ENCODE data around the gene RBPJL. TPM values are rescaled to one million over a fixed set of nuclear protein-coding genes. Genes with fewer than 3 reads are reported as not detected.

RBPJL gene
- total and polyA plus RNA-seq, 4 donors: not detected

GRCh38 chr20:45363611-45364492 is 57.2 kb downstream of the RBPJL start:
- WGBS: 18% methylated on average over 23 of the region's 23 CpGs
- peak overlapping the region; percentile 97 to 98 for H3K27ac ChIP-seq (ENCODE audit: low read depth in 1 of 2, low read length in 2 of 2)

GRCh38 chr20:45365444-45365970 is 58.9 kb downstream of the RBPJL start:
- Histone ChIP-seq H3K4me1 (ENCODE audit: control insufficient read depth in 4 of 4, insufficient read depth in 4 of 4, low read length in 3 of 4) (peaks cover 4 to 35% (median 23%) of the 10 kb centered on the region in 4 donors), H3K36me3 (ENCODE audit: control insufficient read depth in 4 of 4, insufficient read depth in 3 of 4, low read depth in 1 of 4, low read length in 3 of 4) (peaks cover 0 to 24% (median 22%) of the 10 kb centered on the region in 4 donors), H3K4me3 (ENCODE audit: low read depth in 1 of 3, low read length in 3 of 3) (no peak overlapping the region), H3K27ac (ENCODE audit: low read depth in 1 of 2, low read length in 2 of 2) (no peak overlapping the region), H3K9me3 (ENCODE audit: control insufficient read depth in 4 of 4, low read length in 3 of 4) (no peaks in the 10 kb centered on the region), H3K9ac (ENCODE audit: low read depth in 1 of 2, low read length in 2 of 2) (no peak overlapping the region), H3K27me3 (ENCODE audit: control insufficient read depth in 4 of 4, insufficient read depth in 4 of 4, low read length in 3 of 4) (no peaks in the 10 kb centered on the region)
- TF ChIP-seq RAD21 (IDR thresholded peaks at IDR 0.05) (no peak), GABPA (IDR thresholded peaks at IDR 0.05 in 1 of 2, conservative IDR thresholded peaks at IDR 0.05 in 1 of 2) (no peak), YY1 (IDR thresholded peaks at IDR 0.05) (no peak), FOXA2 (IDR thresholded peaks at IDR 0.05) (no peak), REST (IDR thresholded peaks at IDR 0.05) (no peak), FOXA1 (IDR thresholded peaks at IDR 0.05) (no peak), HNF4G (IDR thresholded peaks at IDR 0.05) (no peak), TAF1 (conservative IDR thresholded peaks at IDR 0.05) (no peak), ZBTB33 (IDR thresholded peaks at IDR 0.05) (no peak), JUND (IDR thresholded peaks at IDR 0.05) (no peak), RXRA (IDR thresholded peaks at IDR 0.05) (no peak), MAX (IDR thresholded peaks at IDR 0.05) (no peak), NR2F2 (IDR thresholded peaks at IDR 0.05) (no peak), SP1 (IDR thresholded peaks at IDR 0.05) (no peak), EGR1 (IDR thresholded peaks at IDR 0.05; ENCODE audit: low read depth in 2 of 2) (no peak)
- no peak for DNase-seq (ENCODE audit: low spot score)
- WGBS: 95% methylated on average over 5 of the region's 5 CpGs

More at GRCh38 chr20:45363611-45364492, 57.2 kb downstream of the RBPJL start:
- H3K36me3 ChIP-seq (ENCODE audit: control insufficient read depth in 4 of 4, insufficient read depth in 3 of 4, low read depth in 1 of 4, low read length in 3 of 4): peaks cover 0 to 24% (median 22%) of the 10 kb centered on the region in 4 donors
- H3K27me3 ChIP-seq (ENCODE audit: control insufficient read depth in 4 of 4, insufficient read depth in 4 of 4, low read length in 3 of 4): no peaks in the 10 kb centered on the region
- peaks cover 8 to 47% (median 29%) of the 10 kb centered on the region in 4 donors for H3K4me1 ChIP-seq (ENCODE audit: control insufficient read depth in 4 of 4, insufficient read depth in 4 of 4, low read length in 3 of 4)
- DNase-seq (ENCODE audit: low spot score): peak; percentile 29
- H3K4me3 ChIP-seq (ENCODE audit: low read depth in 1 of 3, low read length in 3 of 3): peak overlapping the region; percentile 68 to 87 (median 74)
- no peak for TF ChIP-seq SP1 (IDR thresholded peaks at IDR 0.05)
- peak; percentile 3 to 7 for TF ChIP-seq HNF4A (conservative IDR thresholded peaks at IDR 0.05)
- no peak for TF ChIP-seq MAX (IDR thresholded peaks at IDR 0.05)
- no peaks in the 10 kb centered on the region for H3K9me3 ChIP-seq (ENCODE audit: control insufficient read depth in 4 of 4, low read length in 3 of 4)
- H3K9ac ChIP-seq (ENCODE audit: low read depth in 1 of 2, low read length in 2 of 2): peak overlapping the region; percentile 34 to 87
